Measurements from ENCODE around the gene CDH4.
"Not testable (repeated sequence)": the region's sequence is repeated elsewhere in the genome, so short reads cannot be mapped to it uniquely, and the experiment has no call there.

CDH4 gene

GRCh38 chr20:61400499-61400898, 148.4 kb downstream of the CDH4 start:
- Histone ChIP-seq H3K36me3 (replicated peaks) (no peaks in the 10 kb centered on the region), H3K4me3 (no peak overlapping the region), H3K27me3 (ENCODE audit: low read depth) (no peaks in the 10 kb centered on the region), H3K4me1 (no peaks in the 10 kb centered on the region), H3K9me3 (no peaks in the 10 kb centered on the region)
- in situ Hi-C loops (cut with MboI; ENCODE audit: low sequenced_read_pairs) = no loop called here
- no peak for DNase-seq (ENCODE audit: low spot score in 2 of 2)

DNA sequence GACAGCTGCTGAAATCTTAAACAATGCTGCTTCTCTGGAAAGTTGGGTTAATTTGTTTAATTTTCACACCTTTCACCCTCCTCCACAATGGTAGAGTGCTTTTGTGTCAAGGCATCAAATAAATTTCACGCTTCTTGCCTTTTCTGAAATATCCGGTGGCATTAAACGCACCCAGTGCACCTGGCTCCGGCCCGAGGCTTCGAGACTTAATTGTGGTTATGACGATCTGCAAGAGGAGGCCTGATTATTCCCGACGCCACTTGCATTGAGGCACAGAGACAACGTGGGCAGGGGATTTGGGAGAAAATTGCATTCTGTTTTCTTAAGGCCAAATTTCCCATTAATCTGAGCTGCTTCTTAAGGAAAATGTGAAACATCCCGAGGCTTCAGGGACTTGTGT, 152.2 kb downstream of the CDH4 start:
- Histone ChIP-seq H3K27me3 (ENCODE audit: low read depth) (no peaks in the 10 kb centered on the region), H3K4me3 (no peak overlapping the region), H3K4me1 (no peaks in the 10 kb centered on the region), H3K36me3 (replicated peaks) (no peaks in the 10 kb centered on the region), H3K9me3 (no peaks in the 10 kb centered on the region)
- in situ Hi-C loops (cut with MboI; ENCODE audit: low sequenced_read_pairs) = no loop called here
- DNase-seq (ENCODE audit: low spot score in 2 of 2) = no peak

GRCh38 chr20:61405007-61405406, 152.9 kb downstream of the CDH4 start:
- no peaks in the 10 kb centered on the region for H3K9me3 ChIP-seq
- no peaks in the 10 kb centered on the region for H3K27me3 ChIP-seq (ENCODE audit: low read depth)
- H3K36me3 ChIP-seq (replicated peaks) = no peaks in the 10 kb centered on the region
- no peak overlapping the region for H3K4me3 ChIP-seq
- H3K4me1 ChIP-seq = no peaks in the 10 kb centered on the region
- in situ Hi-C loops (cut with MboI; ENCODE audit: low sequenced_read_pairs) = no loop called here
- no peak for DNase-seq (ENCODE audit: low spot score in 2 of 2)

DNA sequence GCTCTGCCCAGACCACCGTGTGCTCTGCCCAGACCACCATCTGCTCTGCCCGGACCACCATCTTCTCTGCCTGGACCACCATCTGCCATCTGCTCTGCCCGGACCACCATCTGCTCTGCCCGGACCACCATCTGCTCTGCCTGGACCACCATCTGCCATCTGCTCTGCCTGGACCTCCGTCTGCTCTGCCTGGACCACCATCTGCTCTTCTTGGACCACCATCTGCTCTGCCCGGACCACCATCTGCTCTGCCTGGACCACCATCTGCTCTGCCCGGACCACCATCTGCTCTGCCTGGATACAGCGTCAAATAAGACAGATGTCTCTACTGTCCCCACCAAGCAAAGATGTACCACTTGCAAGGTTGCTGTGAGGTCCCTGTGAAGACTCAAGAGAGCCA, 154.7 kb downstream of the CDH4 start:
- H3K4me3 ChIP-seq; in situ Hi-C loops (cut with MboI; ENCODE audit: low sequenced_read_pairs); H3K27me3 ChIP-seq (ENCODE audit: low read depth); H3K4me1 ChIP-seq; H3K9me3 ChIP-seq; DNase-seq (ENCODE audit: low spot score in 2 of 2); H3K36me3 ChIP-seq (replicated peaks): not testable (repeated sequence)

- no peaks in the 10 kb centered on the region for H3K4me1 ChIP-seq
- no peaks in the 10 kb centered on the region for H3K27me3 ChIP-seq (ENCODE audit: low read depth)
- H3K9me3 ChIP-seq = no peaks in the 10 kb centered on the region
- no peak overlapping the region for H3K4me3 ChIP-seq
- H3K36me3 ChIP-seq (replicated peaks) = no peaks in the 10 kb centered on the region
- in situ Hi-C loops (cut with MboI; ENCODE audit: low sequenced_read_pairs) = no loop called here
- no peak for DNase-seq (ENCODE audit: low spot score in 2 of 2)
Observed at GRCh38 chr20:61407561-61407960, 155.5 kb downstream of the CDH4 start.

GRCh38 chr20:61408951-61409740, 157.1 kb downstream of the CDH4 start:
- no peaks in the 10 kb centered on the region for H3K27me3 ChIP-seq (ENCODE audit: low read depth)
- H3K4me3 ChIP-seq = no peak overlapping the region
- no peaks in the 10 kb centered on the region for H3K4me1 ChIP-seq
- H3K36me3 ChIP-seq (replicated peaks) = no peaks in the 10 kb centered on the region
- in situ Hi-C loops (cut with MboI; ENCODE audit: low sequenced_read_pairs) = no loop called here
- no peaks in the 10 kb centered on the region for H3K9me3 ChIP-seq
- no peak for DNase-seq (ENCODE audit: low spot score in 2 of 2)

GRCh38 chr20:61411743-61412142, 159.7 kb downstream of the CDH4 start:
- Histone ChIP-seq H3K9me3 (no peaks in the 10 kb centered on the region), H3K36me3 (replicated peaks) (no peaks in the 10 kb centered on the region), H3K4me3 (no peak overlapping the region), H3K4me1 (no peaks in the 10 kb centered on the region), H3K27me3 (ENCODE audit: low read depth) (no peaks in the 10 kb centered on the region)
- no peak for DNase-seq (ENCODE audit: low spot score in 2 of 2)
- in situ Hi-C loops (cut with MboI; ENCODE audit: low sequenced_read_pairs) = no loop called here

DNA sequence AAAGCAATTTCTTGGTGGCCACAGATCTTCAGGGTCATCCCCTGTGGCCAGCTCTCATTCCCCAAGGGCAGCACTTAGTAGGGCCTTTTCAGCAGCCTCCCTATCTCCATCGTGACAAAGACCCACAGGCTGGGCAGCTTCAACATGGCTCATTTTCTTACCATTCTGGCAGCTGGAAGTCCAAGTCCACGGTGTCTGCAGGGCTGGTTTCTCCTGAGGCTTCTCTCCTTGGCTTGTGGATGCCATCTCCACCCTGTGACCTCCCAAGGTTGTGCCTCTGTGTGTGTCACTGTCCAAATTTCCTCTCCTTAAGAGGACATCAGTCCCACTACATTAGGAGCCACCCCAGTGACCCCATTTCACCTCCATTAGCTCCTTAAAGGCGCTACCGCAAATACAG, 161.7 kb downstream of the CDH4 start:
- DNase-seq (ENCODE audit: low spot score in 2 of 2) = no peak
- Histone ChIP-seq H3K4me3 (no peak overlapping the region), H3K9me3 (no peaks in the 10 kb centered on the region), H3K4me1 (no peaks in the 10 kb centered on the region), H3K36me3 (replicated peaks) (no peaks in the 10 kb centered on the region), H3K27me3 (ENCODE audit: low read depth) (no peaks in the 10 kb centered on the region)
- in situ Hi-C loops (cut with MboI; ENCODE audit: low sequenced_read_pairs) = no loop called here

DNA sequence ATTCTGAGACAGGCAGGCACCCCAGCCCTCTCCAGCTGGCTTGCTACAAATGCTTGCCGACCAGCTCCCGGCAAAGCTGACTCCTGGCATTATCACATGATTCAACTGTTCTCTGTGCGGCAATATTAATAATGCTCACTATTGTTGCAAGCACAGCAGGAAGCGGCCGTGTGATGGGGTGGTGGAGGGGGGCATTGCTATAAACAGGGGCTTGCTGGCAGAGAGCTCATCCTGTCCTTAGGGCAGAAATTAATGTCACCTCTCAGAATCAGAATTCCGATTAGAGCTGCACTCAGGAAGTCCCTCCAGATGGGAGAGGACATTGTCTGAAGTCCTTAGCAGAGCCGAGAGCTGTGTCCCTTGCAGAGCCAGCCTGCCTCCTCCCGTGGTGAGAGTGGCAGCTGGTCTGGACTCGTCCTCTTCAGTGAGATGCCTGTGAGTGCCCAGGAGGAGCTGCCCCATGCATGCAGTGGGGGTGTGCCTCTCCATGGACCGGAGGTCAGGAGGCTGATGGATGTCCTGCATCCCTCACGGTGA, 162.5 kb downstream of the CDH4 start:
- H3K36me3 ChIP-seq (replicated peaks) = no peaks in the 10 kb centered on the region
- H3K27me3 ChIP-seq (ENCODE audit: low read depth) = no peaks in the 10 kb centered on the region
- H3K4me3 ChIP-seq = no peak overlapping the region
- no peak for DNase-seq (ENCODE audit: low spot score in 2 of 2)
- no peaks in the 10 kb centered on the region for H3K4me1 ChIP-seq
- no peaks in the 10 kb centered on the region for H3K9me3 ChIP-seq
- in situ Hi-C loops (cut with MboI; ENCODE audit: low sequenced_read_pairs) = no loop called here

DNA sequence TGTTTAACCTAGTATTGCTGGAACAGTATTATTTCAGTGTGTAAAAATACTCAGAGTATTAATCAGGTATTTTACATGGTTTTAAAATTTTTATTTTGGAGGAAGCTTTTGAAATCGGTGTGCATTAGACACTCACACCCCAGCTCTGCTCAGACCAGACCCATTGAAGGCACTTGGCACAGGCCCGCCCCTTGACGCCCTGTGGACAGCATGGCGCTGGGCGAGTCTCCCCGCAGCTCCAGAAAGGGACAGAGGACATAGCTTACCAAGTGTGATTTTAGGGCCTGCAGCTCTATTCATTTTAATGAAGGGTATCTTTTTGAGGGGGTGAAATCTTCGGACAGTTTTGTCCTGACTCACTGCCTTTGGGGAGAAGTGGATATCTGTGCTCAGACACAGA, 164.5 kb downstream of the CDH4 start:
- DNase-seq (ENCODE audit: low spot score in 2 of 2) = no peak
- Histone ChIP-seq H3K36me3 (replicated peaks) (no peaks in the 10 kb centered on the region), H3K9me3 (no peaks in the 10 kb centered on the region), H3K4me1 (no peaks in the 10 kb centered on the region), H3K27me3 (ENCODE audit: low read depth) (no peaks in the 10 kb centered on the region), H3K4me3 (no peak overlapping the region)
- in situ Hi-C loops (cut with MboI; ENCODE audit: low sequenced_read_pairs) = no loop called here

GRCh38 chr20:61417221-61417941, 165.3 kb downstream of the CDH4 start:
- Histone ChIP-seq H3K4me1 (no peaks in the 10 kb centered on the region), H3K4me3 (no peak overlapping the region), H3K36me3 (replicated peaks) (no peaks in the 10 kb centered on the region), H3K9me3 (no peaks in the 10 kb centered on the region), H3K27me3 (ENCODE audit: low read depth) (no peaks in the 10 kb centered on the region)
- in situ Hi-C loops (cut with MboI; ENCODE audit: low sequenced_read_pairs) = no loop called here
- no peak for DNase-seq (ENCODE audit: low spot score in 2 of 2)

DNA sequence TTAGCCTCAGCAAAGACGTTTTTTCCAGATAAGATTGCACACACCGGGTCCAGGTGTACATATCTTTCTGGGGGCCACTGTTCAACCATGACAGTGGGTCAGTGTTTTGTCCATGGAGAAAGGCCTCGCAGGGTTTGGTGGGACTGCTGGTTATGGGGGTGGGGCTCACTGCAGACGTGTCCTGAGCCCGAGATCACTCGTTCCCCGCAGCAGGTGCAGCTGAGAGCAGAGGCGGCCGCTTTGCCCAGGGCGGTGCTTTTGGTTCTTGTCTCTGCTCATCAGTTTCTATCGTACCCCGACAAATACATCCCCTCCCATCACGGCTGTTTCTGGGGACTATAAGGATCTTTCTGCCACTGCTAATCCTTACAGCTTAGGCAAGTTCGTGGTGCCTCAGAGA, 166.9 kb downstream of the CDH4 start:
- no peaks in the 10 kb centered on the region for H3K27me3 ChIP-seq (ENCODE audit: low read depth)
- no peak overlapping the region for H3K4me3 ChIP-seq
- no peaks in the 10 kb centered on the region for H3K4me1 ChIP-seq
- in situ Hi-C loops (cut with MboI; ENCODE audit: low sequenced_read_pairs) = no loop called here
- H3K36me3 ChIP-seq (replicated peaks) = no peaks in the 10 kb centered on the region
- no peak for DNase-seq (ENCODE audit: low spot score in 2 of 2)
- H3K9me3 ChIP-seq = no peaks in the 10 kb centered on the region

DNA sequence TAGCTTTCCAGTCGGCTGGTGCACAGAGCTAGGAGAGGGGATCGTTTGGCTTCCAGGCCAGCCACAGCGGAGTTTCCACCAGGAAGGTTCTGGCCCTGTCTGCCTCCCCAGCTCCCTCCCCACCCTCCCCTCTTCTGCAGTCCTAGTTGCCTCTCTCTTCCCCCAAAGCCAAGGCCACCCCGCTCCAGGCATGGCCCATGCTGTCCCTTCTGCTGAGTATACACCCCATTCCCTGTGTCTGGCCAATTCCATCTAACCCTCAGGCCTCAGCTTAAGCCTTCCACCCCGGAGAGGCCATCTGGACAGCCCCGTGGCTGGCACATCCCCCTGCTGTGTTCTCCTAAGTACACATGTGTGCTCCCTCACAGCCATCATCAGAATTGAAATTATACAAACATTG, 167.4 kb downstream of the CDH4 start:
- Histone ChIP-seq H3K9me3 (no peaks in the 10 kb centered on the region), H3K36me3 (replicated peaks) (no peaks in the 10 kb centered on the region), H3K27me3 (ENCODE audit: low read depth) (no peaks in the 10 kb centered on the region), H3K4me1 (no peaks in the 10 kb centered on the region), H3K4me3 (no peak overlapping the region)
- in situ Hi-C loops (cut with MboI; ENCODE audit: low sequenced_read_pairs) = no loop called here
- no peak for DNase-seq (ENCODE audit: low spot score in 2 of 2)

DNA sequence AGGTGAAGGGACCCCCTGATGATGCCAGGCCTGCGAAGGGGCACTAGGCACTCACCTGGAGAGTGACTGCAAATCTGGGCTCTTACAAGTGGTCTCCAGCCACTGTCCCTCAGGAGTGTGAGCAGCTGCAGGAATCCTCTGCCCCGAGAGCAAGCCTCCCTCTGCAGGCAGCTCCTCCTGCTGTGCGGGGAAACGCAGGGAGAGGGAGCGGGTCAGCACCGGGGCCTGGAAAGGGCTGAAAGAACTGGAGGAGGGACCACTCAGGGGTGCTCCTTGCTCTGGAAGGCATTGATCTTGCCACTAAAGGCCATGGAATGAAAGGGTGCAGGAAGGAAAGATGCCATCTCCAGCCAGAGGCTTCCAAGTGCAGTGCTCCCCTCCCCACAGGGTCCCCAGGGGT, 168.0 kb downstream of the CDH4 start:
- no peaks in the 10 kb centered on the region for H3K27me3 ChIP-seq (ENCODE audit: low read depth)
- no peak for DNase-seq (ENCODE audit: low spot score in 2 of 2)
- no peak overlapping the region for H3K4me3 ChIP-seq

More for the DNA sequence above, 168.0 kb downstream of the CDH4 start:
- no peaks in the 10 kb centered on the region for H3K4me1 ChIP-seq
- no peaks in the 10 kb centered on the region for H3K9me3 ChIP-seq
- in situ Hi-C loops (cut with MboI; ENCODE audit: low sequenced_read_pairs) = no loop called here
- no peaks in the 10 kb centered on the region for H3K36me3 ChIP-seq (replicated peaks)

Measured in HAP-1 (cell line).